ENCODE measurements around the gene PCDHGA1. TPM values are rescaled to one million over a fixed set of nuclear protein-coding genes. Genes with fewer than 3 reads are reported as not detected.
A peak's percentile ranks its signal among the peaks of the same experiment; 100 is the strongest.

Gene PCDHGA1
- total RNA-seq, 1 donor from 2014 or later = 1.5 TPM

DNA sequence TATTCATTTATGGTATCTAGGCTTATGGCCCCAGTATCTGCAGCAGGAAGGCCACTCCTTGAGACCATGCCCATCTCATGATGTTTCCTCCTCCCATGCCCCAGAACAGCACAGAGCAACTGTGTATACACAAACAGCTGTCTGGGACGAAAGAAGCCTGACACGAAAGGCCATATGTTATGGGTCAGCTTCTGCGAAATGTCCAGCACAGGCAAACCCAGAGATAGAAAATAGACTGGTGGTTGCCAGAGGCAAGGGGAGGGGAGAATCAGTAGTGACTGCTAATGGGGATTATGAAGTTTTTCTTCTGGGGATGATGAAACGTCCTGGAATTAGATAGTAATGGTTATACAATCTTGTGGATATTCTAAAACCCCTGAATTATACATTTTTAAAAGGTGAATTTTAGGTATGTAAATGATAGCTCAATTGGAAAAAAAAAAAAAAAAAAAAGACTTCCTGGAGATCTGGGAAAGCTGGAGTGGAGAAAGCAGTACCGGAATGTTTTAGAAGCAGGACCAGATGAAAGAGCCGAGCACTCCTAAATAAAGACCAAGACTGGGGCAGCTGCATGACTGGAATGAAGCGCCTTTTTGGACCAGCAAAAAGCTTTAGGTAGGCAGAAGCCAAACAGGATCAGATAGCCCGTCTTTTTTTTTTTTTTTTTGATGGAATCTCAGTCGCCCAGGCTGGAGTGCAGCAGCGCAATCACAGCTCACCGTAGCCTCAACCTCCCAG lies 187.7 kb downstream of the PCDHGA1 start:
- no peaks in the 10 kb centered on the region for H3K9me3 Mint-ChIP-seq
- H3K27ac Mint-ChIP-seq = peak overlapping the region; percentile 12
- H3K27ac ChIP-seq = no peak overlapping the region
- peaks cover 41% of the 10 kb centered on the region for H3K4me1 ChIP-seq
- H3K4me1 Mint-ChIP-seq = peaks cover 81% of the 10 kb centered on the region
- no peak overlapping the region for H3K4me3 Mint-ChIP-seq
- no peak overlapping the region for H3K4me2 ChIP-seq
- no peak overlapping the region for H2AFZ ChIP-seq (replicated peaks)
- no peaks in the 10 kb centered on the region for H3K27me3 ChIP-seq
- peaks cover under 1% of the 10 kb centered on the region for H3K36me3 ChIP-seq
- no peak for TF ChIP-seq EZH2phosphoT487 (IDR thresholded peaks at IDR 0.05)
- no peak for TF ChIP-seq EZH2 (IDR thresholded peaks at IDR 0.05)
- TF ChIP-seq, protein P1, sequence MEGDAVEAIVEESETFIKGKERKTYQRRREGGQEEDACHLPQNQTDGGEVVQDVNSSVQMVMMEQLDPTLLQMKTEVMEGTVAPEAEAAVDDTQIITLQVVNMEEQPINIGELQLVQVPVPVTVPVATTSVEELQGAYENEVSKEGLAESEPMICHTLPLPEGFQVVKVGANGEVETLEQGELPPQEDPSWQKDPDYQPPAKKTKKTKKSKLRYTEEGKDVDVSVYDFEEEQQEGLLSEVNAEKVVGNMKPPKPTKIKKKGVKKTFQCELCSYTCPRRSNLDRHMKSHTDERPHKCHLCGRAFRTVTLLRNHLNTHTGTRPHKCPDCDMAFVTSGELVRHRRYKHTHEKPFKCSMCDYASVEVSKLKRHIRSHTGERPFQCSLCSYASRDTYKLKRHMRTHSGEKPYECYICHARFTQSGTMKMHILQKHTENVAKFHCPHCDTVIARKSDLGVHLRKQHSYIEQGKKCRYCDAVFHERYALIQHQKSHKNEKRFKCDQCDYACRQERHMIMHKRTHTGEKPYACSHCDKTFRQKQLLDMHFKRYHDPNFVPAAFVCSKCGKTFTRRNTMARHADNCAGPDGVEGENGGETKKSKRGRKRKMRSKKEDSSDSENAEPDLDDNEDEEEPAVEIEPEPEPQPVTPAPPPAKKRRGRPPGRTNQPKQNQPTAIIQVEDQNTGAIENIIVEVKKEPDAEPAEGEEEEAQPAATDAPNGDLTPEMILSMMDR (IDR thresholded peaks at IDR 0.05) = no peak
- H4K20me1 ChIP-seq (ENCODE audit: low read depth) = no peaks in the 10 kb centered on the region
- H3F3A ChIP-seq (ENCODE audit: low read depth) = peaks cover 48% of the 10 kb centered on the region
- H3K27me3 Mint-ChIP-seq (ENCODE audit: insufficient read depth, low read depth) = peaks cover 6% of the 10 kb centered on the region
- peaks cover 52% of the 10 kb centered on the region for H3K36me3 Mint-ChIP-seq
- no peak for DNase-seq (ENCODE audit: low spot score)
- no peaks in the 10 kb centered on the region for H3K9me3 ChIP-seq (ENCODE audit: low read depth)
- no peak overlapping the region for H3K4me3 ChIP-seq
- no peak overlapping the region for H3K9ac ChIP-seq
- H3K79me2 ChIP-seq (ENCODE audit: low read depth) = no peaks in the 10 kb centered on the region

DNA sequence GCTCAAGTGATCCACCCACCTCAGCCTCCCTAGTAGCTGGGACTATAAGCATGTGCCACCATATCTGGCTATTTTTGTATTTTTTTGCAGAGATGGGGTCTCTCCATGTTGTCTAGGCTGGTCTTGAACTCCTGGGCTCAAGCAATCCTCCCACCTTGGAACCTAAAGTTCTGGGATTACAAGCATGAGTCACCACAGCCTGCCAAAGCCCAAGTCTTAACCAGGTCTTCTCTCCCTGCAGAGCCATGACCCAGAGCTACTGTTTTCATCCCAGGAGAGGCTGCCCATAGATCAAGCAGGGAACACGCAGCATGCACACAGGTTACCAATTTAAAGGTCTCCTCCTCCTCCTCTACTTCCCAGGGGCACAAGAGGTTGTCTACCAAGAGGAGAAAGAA lies 188.3 kb downstream of the PCDHGA1 start:
- H3K36me3 ChIP-seq = peaks cover 3% of the 10 kb centered on the region
- H4K20me1 ChIP-seq (ENCODE audit: low read depth) = no peaks in the 10 kb centered on the region
- H3K79me2 ChIP-seq (ENCODE audit: low read depth) = no peaks in the 10 kb centered on the region
- H3K9me3 ChIP-seq (ENCODE audit: low read depth) = no peaks in the 10 kb centered on the region
- Mint-ChIP-seq H3K27ac (no peak overlapping the region), H3K4me3 (no peak overlapping the region), H3K27me3 (ENCODE audit: insufficient read depth, low read depth) (peaks cover 3% of the 10 kb centered on the region), H3K36me3 (peaks cover 56% of the 10 kb centered on the region), H3K9me3 (no peaks in the 10 kb centered on the region), H3K4me1 (peaks cover 82% of the 10 kb centered on the region)
- no peak for DNase-seq (ENCODE audit: low spot score)
- H3K27me3 ChIP-seq = no peaks in the 10 kb centered on the region
- H2AFZ ChIP-seq (replicated peaks) = no peak overlapping the region
- H3K27ac ChIP-seq = no peak overlapping the region
- no peak overlapping the region for H3K4me3 ChIP-seq
- H3K4me2 ChIP-seq = no peak overlapping the region
- H3F3A ChIP-seq (ENCODE audit: low read depth) = peaks cover 44% of the 10 kb centered on the region
- TF ChIP-seq EZH2phosphoT487 (IDR thresholded peaks at IDR 0.05) (no peak), EZH2 (IDR thresholded peaks at IDR 0.05) (no peak)
- H3K4me1 ChIP-seq = peaks cover 41% of the 10 kb centered on the region
- no peak overlapping the region for H3K9ac ChIP-seq

DNA sequence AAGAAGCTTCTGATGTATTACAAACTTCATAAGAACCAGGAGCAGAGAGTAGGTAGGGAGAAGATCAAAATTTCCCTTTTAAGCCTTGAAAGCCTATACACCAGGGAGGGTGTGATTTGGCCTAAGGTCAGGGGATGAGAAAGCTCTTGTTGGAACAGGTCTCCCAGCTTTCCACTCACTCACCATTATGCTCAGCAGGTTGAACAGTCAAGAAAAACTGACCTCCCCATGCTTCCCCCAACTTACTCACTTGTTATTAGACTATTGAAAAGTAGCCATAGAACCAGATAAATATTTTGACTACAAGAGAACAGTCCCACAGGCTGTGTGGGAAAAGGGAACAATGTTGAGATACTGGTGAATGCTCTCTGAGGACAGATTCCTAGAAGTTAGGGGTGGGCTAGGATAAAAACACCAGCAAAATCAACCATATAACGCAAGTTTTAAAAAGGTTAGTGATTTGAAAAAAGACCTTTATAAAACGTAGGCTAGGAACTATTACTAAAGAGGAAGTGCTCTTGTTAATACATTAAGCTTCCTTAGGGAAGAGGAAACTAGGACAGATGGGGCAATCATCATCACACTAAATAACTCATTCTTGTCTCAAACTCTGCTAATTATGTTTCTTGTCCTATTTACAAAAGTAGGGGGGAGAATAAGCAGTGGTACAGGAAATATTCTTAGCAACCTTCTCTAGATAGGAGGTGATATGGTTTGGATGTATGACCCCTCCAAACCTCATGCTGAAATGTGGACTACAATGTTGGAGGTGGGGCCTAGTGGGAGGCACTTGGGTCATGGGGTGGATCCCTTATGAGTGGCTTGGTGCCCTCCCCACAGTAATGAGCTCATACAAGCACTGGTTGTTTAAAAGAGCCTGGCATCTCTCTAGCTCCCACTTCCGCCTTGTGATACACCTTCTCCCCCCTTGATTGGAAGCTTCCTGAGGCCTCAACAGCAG lies 189.6 kb downstream of the PCDHGA1 start:
- H3K36me3 ChIP-seq = peaks cover 3% of the 10 kb centered on the region
- H3K27me3 ChIP-seq = no peaks in the 10 kb centered on the region
- no peak for DNase-seq (ENCODE audit: low spot score)
- H4K20me1 ChIP-seq (ENCODE audit: low read depth) = no peaks in the 10 kb centered on the region
- no peaks in the 10 kb centered on the region for H3K79me2 ChIP-seq (ENCODE audit: low read depth)
- H3K9me3 Mint-ChIP-seq = peaks cover 4% of the 10 kb centered on the region
- H3F3A ChIP-seq (ENCODE audit: low read depth) = peaks cover 36% of the 10 kb centered on the region
- no peak overlapping the region for H3K4me2 ChIP-seq
- peaks cover 62% of the 10 kb centered on the region for H3K36me3 Mint-ChIP-seq
- peaks cover 39% of the 10 kb centered on the region for H3K4me1 ChIP-seq
- peaks cover 81% of the 10 kb centered on the region for H3K4me1 Mint-ChIP-seq
- no peaks in the 10 kb centered on the region for H3K9me3 ChIP-seq (ENCODE audit: low read depth)
- H2AFZ ChIP-seq (replicated peaks) = no peak overlapping the region
- no peak overlapping the region for H3K4me3 Mint-ChIP-seq
- no peak overlapping the region for H3K4me3 ChIP-seq
- TF ChIP-seq, protein P1 (IDR thresholded peaks at IDR 0.05) = no peak
- no peak for TF ChIP-seq EZH2phosphoT487 (IDR thresholded peaks at IDR 0.05)
- no peak for TF ChIP-seq EZH2 (IDR thresholded peaks at IDR 0.05)
- no peak overlapping the region for H3K27ac ChIP-seq
- H3K27me3 Mint-ChIP-seq (ENCODE audit: insufficient read depth, low read depth) = no peaks in the 10 kb centered on the region
- no peak overlapping the region for H3K9ac ChIP-seq
- H3K27ac Mint-ChIP-seq = no peak overlapping the region
